GM12878 (cell line): ENCODE measurements around the gene EDNRB. TPM values are rescaled to one million over a fixed set of nuclear protein-coding genes. Genes with fewer than 3 reads are reported as not detected.

Experiments
- BCL3 ChIP-seq: IDR thresholded peaks from 2 replicates; pipeline ENCODE4 v1.6.1; 2011; ENCODE audit warnings: borderline replicate concordance, low read depth, mild to moderate bottlenecking, moderate library complexity, low read length; ENCODE audit not compliant: insufficient read depth, poor library complexity, severe bottlenecking
- CTCF ChIP-seq, 3 experiments: IDR thresholded peaks in 2 of 3; conservative IDR thresholded peaks in 1 of 3; 2 replicates each; pipeline ENCODE4 v1.5.1; 2011; ENCODE audit warnings: low read depth in 3 of 3, low read length in 3 of 3, mild to moderate bottlenecking in 3 of 3, control low read depth in 2 of 3, moderate library complexity in 2 of 3, inconsistent platforms in 1 of 3, mixed read lengths in 1 of 3; ENCODE audit not compliant: control insufficient read depth in 2 of 3, insufficient read depth in 1 of 3; ENCODE audit errors: extremely low read depth in 1 of 3
- DPF2 ChIP-seq: fragments of 450-650 bp; IDR thresholded peaks from 2 replicates; pipeline ENCODE4 v1.6.1; 2017; ENCODE audit warnings: mild to moderate bottlenecking
- GATAD2B ChIP-seq: fragments of 450-650 bp; conservative IDR thresholded peaks from 2 replicates; pipeline ENCODE4 v1.6.1; 2017; ENCODE audit warnings: low read depth, mild to moderate bottlenecking, moderate library complexity
- MLLT1 ChIP-seq: fragments of 450-650 bp; IDR thresholded peaks from 2 replicates; pipeline ENCODE4 v1.6.1; 2016; ENCODE audit warnings: mild to moderate bottlenecking
- MTA2 ChIP-seq: fragments of 450-650 bp; IDR thresholded peaks from 2 replicates; pipeline ENCODE4 v1.6.1; 2016; ENCODE audit warnings: low read depth, mild to moderate bottlenecking, moderate library complexity
- NR2C2 ChIP-seq: IDR thresholded peaks from 2 replicates; pipeline ENCODE4 v1.6.1; 2011; ENCODE audit warnings: borderline replicate concordance, low read depth; ENCODE audit not compliant: control insufficient read depth, insufficient read length
- PAX5 ChIP-seq: IDR thresholded peaks from 2 replicates; pipeline ENCODE4 v1.6.1; 2011; ENCODE audit warnings: low read depth, low read length, borderline replicate concordance
- PML ChIP-seq: IDR thresholded peaks from 2 replicates; pipeline ENCODE4 v1.6.1; 2012; ENCODE audit warnings: low read length, inconsistent platforms
- RAD21 ChIP-seq: IDR thresholded peaks from 2 replicates; pipeline ENCODE4 v1.6.1; 2011; ENCODE audit warnings: mild to moderate bottlenecking, low read depth, low read length, moderate library complexity; ENCODE audit not compliant: insufficient read depth
- SIX5 ChIP-seq: IDR thresholded peaks from 2 replicates; pipeline ENCODE4 v1.6.1; 2011; ENCODE audit warnings: mild to moderate bottlenecking, low read depth, low read length, moderate library complexity; ENCODE audit not compliant: severe bottlenecking
- SKIL ChIP-seq: fragments of 450-650 bp; IDR thresholded peaks from 2 replicates; pipeline ENCODE4 v1.6.1; 2017; ENCODE audit warnings: mild to moderate bottlenecking, low read depth, inconsistent platforms; ENCODE audit not compliant: poor library complexity, severe bottlenecking
- SMAD1 ChIP-seq: fragments of 450-650 bp; IDR thresholded peaks from 2 replicates; pipeline ENCODE4 v1.6.1; 2018; ENCODE audit warnings: mild to moderate bottlenecking, low read depth; ENCODE audit not compliant: partially characterized antibody
- SMARCA5 ChIP-seq: fragments of 450-650 bp; IDR thresholded peaks from 2 replicates; pipeline ENCODE4 v1.6.1; 2017; ENCODE audit warnings: mild to moderate bottlenecking
- SP1 ChIP-seq: IDR thresholded peaks from one replicate; pipeline ENCODE4 v1.6.1; 2011; ENCODE audit warnings: low read depth, low read length
- STAT3 ChIP-seq: IDR thresholded peaks from 2 replicates; pipeline ENCODE4 v1.6.1; 2011; ENCODE audit warnings: low read depth, low read length, improper control_type of control experiment
- TCF3 ChIP-seq: IDR thresholded peaks from 2 replicates; pipeline ENCODE4 v1.6.1; 2012; ENCODE audit warnings: low read depth, mild to moderate bottlenecking, low read length, borderline replicate concordance; ENCODE audit not compliant: insufficient read depth
- YY1 ChIP-seq: IDR thresholded peaks from 2 replicates; pipeline ENCODE4 v1.6.1; 2011; ENCODE audit warnings: low read depth, mild to moderate bottlenecking, low read length
- ZBTB40 ChIP-seq: fragments of 450-650 bp; IDR thresholded peaks from 2 replicates; pipeline ENCODE4 v1.6.1; 2016; ENCODE audit warnings: mild to moderate bottlenecking, moderate library complexity, borderline replicate concordance
- ZNF384 ChIP-seq: IDR thresholded peaks from 2 replicates; pipeline ENCODE4 v1.6.1; 2012; ENCODE audit warnings: low read depth, mild to moderate bottlenecking, low read length, improper control_type of control experiment, borderline replicate concordance
- polyA plus RNA-seq, 11 experiments: library from polyadenylated mRNA; depleted of rRNA in 4 of 11; unstranded in 6 of 11; stranded (reverse) in 5 of 11; fragments of >200 nt; fragmentation: Nextera tagmentation in 4 of 11; fragmentation: Illumina TruSeq in 1 of 11; extraction: Ambion mirVana in 4 of 11; extraction: Trizol in 1 of 11; gene quantifications; 1 replicate in 1 of 11; 2 replicates in 10 of 11; pipeline versions ENCODE4 v1.2.1 to v1.2.3, GENCODE V29; 2011 to 2016; ENCODE audit warnings: inconsistent platforms in 2 of 11, missing spikeins in 2 of 11, low read depth in 1 of 11
- total RNA-seq, 4 experiments: library from RNA; depleted of rRNA in 3 of 4; stranded (reverse); fragments of >200 nt in 3 of 4; fragmentation: Illumina TruSeq in 1 of 4; extraction: Trizol in 1 of 4; gene quantifications; 2 replicates each; pipeline versions ENCODE4 v1.2.1 to v1.2.3, GENCODE V29; 2013 to 2021

Gene EDNRB
- total and polyA plus RNA-seq, 10 of the 15 experiments (the other 5 are each of a cell fraction or from before 2014, with no cell fraction given), result not detected

GRCh38 chr13:77928909-77929308 lies 10.3 kb upstream of the EDNRB start (continued):
- no peak for TF ChIP-seq CTCF (IDR thresholded peaks at IDR 0.05 in 2 of 3, conservative IDR thresholded peaks at IDR 0.05 in 1 of 3; ENCODE audit: control insufficient read depth in 2 of 3, extremely low read depth in 1 of 3, insufficient read depth in 1 of 3, low read depth in 3 of 3, low read length in 3 of 3)
- no peak for TF ChIP-seq PAX5
- peak; percentile 78 for TF ChIP-seq DPF2
- no peak for TF ChIP-seq ZNF384
- no peak for TF ChIP-seq PML
- no peak for TF ChIP-seq SMARCA5
- TF ChIP-seq RAD21, result no peak
- no peak for TF ChIP-seq YY1
- TF ChIP-seq MLLT1, result no peak
- TF ChIP-seq SKIL, result peak; percentile 22
- TF ChIP-seq STAT3, result no peak
- no peak for TF ChIP-seq NR2C2
- no peak for TF ChIP-seq GATAD2B
- TF ChIP-seq SMAD1, result no peak
- TF ChIP-seq TCF3, result no peak
- TF ChIP-seq ZBTB40, result no peak
- no peak for TF ChIP-seq SP1
- peak; percentile 80; the same call in 1 of the 2 replicates for TF ChIP-seq MTA2
- no peak for TF ChIP-seq BCL3
- no peak for TF ChIP-seq SIX5
